GM18907 (cell line): Measurements from ENCODE around the gene LYPD6.

Experiments
- ATAC-seq: cut with Tn5 transposase; IDR thresholded peaks from one replicate; pipeline ENCODE4 v1.9.1; 2021; ENCODE audit warnings: mild to moderate bottlenecking, moderate library complexity; ENCODE audit not compliant: unreplicated experiment

The LYPD6 gene

DNA sequence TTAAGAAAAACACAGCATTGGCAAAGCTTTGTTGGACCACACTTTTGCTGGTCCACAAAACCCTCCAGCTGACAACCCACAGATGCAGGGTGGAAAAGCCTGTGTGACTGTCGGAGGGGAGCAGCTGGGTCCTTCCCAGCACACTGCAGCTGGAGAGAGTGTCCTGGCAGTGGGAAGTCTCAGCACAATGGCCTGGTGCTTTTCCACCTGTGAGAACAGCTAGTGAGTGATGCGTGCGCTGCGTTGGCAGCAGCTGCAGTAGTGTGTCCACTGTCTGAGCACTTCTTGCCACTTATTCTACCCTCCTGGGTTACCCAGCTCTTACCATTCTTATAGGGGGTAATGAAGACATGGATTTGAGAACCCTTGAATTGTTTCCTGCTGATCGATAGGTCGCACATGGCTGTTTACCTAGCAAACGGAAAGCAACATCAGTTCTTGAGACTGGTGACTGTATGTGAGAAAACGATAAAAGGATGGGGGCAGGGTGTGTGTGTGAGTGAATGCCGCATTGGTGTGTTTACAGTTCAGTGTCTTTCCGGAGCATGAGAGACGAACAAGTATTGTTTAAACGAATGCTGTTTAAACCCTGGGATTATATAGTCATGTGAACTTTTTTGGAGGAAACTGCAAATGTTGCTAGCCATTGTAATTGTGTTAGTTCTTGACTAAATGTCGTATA is 69.7 kb downstream of the LYPD6 start:
- ATAC-seq: no peak

DNA sequence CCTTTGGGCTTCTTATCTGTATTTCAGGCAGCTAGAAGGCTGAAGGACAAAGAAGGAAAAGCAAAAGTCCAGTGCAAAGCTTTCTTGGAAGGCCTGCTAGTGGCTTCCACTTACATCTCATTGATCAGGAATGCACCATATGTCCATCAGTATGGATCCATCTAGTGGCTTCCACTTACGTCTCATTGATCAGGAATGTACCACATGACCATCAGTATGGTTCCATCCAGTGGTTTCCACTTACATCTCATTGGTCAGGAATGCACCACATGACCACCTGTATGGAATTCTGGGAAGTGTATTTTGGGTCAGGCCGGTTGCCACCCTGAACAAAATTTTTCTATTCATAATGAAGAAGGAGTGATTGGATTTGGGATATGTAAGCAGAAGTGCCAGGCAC is 70.6 kb downstream of the LYPD6 start:
- no peak for ATAC-seq

DNA sequence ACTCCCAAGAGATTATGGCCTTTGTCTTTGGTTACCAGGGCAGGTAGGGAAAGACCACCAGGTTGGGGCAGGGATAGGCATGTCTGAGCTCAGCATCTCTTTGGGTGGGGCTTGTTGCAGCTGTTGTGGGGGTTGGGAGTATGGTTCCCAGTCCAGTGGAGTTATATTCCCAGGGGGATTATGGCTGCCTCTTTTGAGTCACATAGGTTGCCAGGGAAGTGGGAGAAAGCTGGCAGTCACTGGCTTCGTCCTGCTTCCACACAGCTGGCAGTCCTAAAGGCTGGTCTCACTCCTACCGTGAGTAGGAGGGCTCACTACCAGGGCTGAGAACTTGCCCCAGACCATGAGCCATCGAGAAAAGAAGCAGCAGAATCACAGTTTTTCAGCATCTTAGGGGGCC is 79.1 kb downstream of the LYPD6 start:
- ATAC-seq: no peak

DNA sequence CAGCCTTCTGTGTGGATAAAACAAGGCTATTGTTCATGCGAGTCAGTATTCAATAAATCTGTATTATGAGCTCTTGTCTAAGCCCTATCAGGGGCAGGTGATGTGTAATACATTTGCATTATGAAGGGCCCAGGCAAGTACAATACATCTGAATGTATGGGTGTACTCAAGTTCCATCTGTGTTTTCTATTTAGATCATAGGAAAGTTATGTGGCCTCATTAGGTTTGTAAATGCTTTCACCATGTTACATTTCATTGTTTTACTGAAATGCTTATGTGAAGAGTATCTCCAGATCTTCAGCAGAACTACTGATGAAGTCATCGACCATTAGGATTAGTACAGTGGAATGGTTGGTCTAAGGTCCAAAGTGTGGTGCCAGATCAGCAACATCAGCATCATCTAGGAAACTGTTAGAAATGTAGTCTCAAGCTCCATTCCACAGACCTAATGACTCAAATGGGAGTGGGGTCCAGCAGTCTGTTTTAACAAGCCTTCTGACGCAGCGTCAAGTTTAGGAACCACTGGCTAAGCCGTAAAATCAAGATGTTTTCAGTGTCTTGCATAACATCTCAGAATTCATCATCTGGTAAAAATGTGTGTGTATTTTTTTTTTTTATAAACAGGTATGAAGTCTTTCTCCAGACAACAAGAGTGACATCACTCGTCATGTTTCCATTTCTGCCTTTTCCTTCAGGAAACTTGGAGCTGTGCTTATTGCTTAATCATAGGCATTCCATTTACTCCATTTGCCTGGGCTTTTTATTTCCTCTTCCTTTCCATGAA is 80.5 kb downstream of the LYPD6 start:
- ATAC-seq: no peak

DNA sequence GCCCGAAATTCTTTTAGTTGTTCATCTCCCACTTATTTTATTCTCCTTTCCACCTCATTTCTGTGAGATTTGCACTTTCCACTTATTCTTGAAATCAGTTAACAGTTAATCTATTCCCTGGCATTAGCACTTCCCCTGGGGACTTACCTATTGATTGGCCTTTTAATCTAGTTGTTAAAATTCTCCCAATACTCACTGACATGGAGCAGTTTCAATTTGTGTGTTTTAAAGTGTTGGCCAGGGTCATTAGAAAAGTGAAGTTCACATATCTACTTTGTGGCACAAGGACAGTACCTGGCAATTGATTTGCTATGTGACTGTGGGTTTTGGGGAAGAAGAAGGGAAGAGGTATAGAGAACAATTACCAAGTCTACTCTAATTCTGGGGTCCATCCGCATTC is 83.1 kb downstream of the LYPD6 start:
- no peak for ATAC-seq

DNA sequence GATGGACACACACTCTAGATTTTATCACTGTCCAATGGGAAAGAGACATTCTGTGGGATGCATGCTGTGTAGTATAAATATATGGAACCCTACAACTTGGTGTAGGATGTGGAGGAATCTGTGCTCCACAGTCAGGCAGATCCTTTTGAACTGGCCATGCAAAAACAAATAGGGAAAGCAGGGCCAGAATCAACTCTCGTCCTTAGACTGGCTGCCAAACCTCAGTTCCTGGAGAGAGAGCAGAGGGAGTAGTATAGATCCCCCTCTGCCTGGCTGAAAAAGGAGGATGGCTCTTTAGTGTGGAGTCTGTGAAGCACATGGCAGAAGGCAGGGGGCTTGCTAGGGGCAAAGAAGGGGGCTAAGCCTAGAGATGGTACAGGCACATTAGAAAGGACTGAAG is 84.7 kb downstream of the LYPD6 start:
- ATAC-seq: no peak

DNA sequence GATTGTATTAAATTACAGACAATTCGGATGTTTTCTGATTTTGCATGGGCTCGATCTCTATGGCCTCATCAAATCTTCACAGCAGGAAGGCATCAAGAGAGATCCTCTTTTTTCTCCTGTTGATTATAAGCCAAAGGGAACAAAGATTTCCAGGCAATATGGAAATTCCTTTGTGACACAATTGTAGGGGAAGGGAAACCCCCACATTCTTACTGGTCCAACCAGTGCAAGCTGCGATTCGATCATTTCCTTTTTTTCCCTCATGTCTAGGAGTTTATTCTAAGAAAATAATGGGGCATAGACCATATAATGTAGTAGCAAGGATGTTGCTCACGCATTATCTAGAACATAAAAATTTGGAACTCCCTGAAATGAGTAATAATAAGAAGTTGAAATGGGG is 87.7 kb downstream of the LYPD6 start:
- no peak for ATAC-seq

DNA sequence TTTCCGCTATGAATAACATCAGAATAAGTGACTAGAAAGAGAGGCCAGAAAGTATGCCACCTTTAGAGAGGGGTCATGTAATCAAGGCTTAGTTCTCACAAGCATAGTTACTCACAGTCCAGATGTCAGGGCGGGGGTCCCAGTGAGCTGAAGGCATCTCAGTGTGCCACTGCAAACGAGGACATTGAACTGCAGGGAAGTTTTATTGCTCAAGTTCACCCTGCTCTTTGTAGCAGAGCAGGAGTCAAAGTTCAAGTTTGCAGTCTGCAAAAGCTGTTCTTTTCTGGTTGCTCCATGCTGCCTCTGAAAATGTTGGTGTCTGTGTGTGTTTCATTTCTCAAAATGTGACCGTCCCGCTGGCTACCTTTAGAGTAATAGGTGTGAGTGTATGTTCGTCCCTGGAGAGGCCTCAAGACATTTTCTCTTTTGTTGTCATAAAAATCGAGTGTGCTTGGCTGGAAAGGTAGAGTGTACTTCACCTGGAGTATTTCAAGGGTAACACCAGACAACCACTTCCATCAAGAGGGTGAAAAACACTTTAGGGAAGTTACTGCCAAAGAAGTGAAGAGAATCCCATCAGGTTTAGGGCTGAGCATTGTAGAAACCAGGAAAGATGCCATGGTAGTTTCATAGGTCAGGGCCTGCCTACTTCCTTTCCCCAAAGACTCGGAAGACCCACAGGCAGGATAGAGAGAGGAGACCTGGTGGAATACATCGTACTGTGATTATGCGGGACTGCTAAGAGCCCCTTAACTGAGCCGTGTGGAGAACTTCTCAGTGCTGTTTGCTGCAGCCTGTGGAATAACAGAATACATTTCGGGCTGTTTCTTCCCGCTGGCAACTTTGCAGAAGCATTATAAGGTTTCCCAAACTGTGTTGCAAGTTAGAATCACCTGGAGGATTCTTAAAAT is 89.9 kb downstream of the LYPD6 start:
- ATAC-seq: no peak

DNA sequence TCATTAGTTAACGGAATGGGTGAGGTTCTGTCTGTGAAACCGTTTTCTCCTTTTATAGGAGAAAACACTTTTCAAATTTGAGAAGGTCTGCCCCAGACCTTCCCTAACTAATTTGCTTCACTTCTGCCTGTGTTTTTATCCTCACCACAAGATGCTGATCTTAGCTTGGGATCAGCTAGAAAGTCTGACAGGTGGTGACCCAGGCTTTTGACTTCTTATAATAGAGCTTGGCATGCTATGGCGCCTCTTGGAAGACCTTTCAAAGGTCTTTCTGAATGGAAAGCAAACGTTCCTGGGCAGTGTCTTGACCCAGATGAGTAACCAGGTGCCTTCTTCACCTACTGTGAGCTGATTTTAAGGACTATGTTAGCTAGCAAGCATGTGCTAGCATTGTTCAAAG is 91.4 kb downstream of the LYPD6 start:
- ATAC-seq: no peak

DNA sequence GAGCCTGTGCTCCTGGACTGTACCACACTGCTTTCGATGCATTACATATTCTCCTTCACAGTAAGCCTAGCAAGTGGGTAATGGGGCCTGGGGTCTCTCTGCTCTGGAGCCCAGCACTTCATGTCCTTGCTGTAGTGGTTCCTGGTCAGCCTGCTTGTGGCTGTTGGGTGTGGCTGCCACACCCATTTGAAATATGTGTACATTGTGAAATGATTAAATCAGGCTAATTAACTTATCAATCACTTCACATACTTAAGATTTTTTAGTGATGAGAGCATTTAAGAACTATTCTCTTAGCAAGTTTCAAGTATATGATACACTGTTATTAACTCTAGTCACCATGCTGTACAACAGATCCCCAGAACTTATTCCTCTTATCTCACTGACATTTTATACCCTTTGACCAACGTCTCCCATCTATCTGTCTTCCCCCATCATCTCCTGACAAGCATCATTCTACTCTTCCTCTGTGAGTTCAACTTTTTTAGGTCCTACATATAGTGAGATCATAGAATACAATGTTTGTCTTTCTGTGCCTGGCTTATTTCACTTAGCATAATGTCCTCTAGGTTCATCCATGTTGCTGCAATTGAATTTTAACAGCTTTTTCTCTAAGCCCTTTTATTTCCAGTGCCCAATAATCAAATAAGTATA is 92.1 kb downstream of the LYPD6 start:
- no peak for ATAC-seq

DNA sequence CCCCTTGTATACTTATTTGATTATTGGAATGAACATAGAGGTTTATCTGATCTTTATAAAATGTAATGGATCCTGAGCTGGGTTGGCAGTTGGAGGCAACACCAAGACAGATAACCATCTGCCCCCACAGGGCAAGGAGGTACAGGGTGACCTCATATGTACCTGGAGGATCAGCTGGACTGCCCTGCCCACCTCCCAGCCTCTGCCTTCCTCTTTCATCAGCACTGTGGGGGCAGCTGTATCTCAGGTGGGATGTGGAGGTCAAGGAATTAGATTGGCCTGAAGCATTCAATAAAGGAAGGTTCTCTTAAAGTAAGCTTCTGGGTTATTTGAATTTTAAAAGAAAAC is 92.6 kb downstream of the LYPD6 start:
- no peak for ATAC-seq

DNA sequence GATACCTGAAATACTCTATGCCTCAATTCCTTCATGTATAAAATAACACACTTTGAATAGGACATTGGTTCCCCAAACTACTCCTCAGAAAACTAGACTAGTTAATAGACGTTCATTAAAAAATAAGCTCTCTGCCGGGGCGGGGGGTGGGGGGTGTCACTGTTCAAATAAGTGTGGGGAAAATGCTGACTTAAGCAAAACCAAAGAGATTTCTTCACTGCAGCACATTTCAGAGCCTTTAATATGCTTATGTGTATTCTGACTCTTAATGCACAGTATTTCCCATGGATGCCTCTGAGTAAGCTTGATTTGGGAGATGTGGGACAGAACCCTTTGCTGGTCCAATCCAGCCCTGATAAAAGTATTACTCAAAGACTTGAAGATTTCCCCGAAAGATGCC is 93.2 kb downstream of the LYPD6 start:
- no peak for ATAC-seq

DNA sequence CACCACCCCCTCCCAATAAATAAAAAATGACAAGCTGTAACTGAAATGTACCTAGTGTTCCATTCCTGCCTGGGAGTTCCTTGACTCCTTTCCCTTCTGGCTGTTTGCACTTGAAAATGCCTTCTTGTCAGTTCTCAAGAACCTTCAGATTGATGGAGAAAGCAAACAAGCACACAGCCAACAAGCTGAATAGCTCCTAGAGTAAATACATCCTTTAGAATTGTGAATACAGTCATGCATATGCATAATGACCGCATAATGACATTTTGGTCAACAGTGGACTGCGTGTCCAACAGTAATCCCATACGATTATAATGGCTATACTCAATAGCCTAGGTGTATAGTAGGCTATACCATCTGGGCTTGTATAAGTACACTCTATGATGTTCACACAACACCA is 97.0 kb downstream of the LYPD6 start:
- no peak for ATAC-seq

DNA sequence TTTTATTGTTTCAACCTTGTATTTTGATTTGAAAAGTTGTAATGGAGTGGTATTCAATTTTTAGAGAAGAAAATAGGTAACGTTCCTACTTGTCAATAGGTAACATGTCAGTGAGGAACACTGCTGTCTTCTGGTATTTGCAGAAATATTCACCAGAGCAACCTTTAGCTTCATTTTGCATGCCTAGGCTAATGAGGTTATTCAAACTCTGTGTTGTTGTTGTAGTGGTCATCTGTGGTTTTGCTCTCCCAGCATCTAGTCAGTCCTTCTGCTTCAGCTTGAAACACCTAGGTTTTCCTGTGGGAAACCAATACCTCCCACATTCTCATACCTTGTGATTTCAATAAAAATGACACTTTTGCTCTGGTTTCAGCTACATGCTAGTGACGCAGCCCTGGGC is 98.4 kb downstream of the LYPD6 start:
- no peak for ATAC-seq

DNA sequence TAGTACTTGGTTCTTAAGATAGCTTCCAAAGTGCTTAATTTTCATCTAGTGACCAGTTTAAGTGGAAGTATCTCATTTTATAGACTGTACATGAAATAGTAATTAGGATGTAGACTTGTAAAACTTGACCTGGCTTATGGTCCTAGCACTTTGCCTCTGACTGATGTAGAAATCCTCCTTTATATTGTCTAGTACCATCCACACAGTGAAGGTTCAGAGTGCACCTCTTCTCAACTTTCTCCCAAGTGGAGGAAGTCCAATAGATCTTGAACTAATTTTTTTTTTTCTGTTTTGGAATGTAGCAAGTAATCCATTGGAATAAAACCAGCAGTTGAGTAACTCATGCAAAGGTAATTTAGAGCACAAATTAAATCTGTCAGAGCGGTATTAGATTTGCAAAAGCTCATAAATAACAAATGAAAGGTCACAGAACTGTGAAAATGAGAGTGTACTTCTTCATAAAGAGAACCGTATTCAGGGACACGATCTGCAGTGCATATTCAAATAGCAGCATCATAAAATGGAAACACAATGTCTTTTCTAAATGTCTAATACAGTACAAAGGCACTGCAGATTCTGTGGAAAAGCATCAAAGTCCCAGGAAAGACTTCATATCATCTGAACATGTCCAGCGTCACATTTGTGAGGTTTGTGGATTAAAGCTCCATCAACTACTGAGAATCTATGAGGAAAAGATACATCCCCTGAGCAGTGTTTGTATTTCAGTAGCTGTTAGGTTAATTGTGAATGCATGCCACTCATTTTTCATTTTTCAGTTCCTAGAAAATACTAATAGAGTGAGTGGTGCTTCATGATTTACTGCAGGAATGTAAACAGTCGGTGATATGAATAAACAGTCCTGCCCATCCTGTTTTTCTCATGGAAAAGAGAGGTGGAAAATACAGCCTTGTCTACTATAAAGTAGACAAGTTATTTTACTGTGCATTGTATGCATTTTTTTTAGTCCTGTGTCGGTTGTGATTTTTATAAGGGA is 100.7 kb downstream of the LYPD6 start:
- ATAC-seq: no peak

DNA sequence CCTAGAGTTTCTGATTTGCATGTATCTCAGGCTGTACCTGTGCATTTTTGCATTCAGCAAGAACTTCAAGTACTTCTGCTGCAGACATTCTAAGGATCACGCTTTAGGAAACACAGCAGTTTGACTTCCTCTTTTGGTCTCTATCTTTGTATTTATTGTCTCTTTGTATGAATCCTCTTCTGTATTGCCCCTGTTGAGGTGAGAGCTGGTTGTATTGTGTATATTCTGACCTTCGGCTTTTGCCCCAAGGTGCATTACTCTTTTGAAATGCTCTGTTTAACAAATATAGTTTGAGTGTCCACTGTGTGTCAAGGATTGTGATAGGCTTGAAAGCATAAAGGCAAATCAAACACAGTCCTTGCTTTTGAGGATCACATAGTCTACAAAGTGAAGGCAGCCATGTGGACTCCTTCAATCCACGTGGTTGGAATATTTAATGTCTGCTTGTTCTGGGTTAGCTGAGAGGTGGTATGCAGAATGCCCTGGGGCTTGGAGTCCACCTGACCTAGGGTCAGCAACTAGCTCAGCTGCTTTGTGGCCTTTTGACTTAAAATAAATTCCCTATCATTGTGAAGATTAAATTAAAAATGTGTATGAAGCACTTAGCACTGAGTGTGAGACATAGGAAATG is 108.1 kb downstream of the LYPD6 start:
- ATAC-seq: no peak

DNA sequence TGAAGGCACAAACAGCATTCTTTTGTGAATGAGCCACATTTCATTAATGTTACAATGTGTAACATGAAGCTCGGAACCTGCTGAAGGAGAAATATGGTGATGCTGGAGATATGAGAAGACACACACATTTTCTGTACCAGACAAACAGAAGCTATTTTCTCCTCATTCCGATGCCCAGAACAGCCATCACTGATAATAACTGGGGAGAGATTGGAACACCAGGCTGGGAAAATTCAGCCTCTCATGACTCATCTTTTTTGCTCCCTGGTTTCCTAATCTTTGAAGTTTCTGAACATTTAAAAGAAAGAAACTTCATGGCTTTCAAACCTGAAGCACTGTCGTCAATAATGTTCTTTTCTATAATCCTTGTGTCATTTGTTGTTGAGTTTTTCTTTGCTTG is 110.9 kb downstream of the LYPD6 start:
- no peak for ATAC-seq

DNA sequence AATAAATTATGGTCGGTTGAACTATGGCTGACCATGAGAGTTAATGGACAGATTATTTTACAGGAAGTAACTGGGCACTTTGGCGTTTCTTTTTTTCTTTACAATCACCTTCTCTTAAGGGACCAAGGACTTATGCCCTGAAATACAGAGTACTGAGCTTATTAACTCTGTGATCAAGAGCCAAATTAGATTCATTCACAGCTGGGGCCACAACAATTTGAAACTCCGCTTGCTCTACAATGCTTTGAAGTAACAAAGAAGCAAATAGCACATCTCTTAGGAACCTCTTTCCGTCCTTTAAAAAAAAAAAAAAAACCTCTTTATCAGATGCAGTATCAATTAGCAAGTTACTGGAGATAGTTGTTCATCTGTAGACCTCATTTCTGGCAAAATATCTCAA is 112.0 kb downstream of the LYPD6 start:
- ATAC-seq: no peak

DNA sequence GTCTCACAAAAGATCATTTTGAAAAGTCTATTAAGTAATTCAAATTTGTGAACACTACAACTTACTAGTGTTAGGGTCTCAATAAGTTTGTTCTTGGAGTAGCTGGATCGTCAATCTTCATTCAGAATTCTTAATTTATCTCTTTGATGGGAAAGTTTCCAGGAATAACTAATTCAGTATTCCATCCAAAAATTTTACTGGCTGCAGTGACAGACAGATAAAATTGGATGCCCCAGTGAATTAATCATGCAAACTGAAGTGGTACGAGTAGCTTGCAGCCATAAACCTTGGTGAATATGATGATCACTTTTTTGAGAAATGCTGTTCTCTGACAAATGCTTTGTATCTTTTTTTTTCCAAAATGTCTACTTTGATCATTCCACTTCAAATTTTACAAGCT is 112.8 kb downstream of the LYPD6 start:
- ATAC-seq: no peak

DNA sequence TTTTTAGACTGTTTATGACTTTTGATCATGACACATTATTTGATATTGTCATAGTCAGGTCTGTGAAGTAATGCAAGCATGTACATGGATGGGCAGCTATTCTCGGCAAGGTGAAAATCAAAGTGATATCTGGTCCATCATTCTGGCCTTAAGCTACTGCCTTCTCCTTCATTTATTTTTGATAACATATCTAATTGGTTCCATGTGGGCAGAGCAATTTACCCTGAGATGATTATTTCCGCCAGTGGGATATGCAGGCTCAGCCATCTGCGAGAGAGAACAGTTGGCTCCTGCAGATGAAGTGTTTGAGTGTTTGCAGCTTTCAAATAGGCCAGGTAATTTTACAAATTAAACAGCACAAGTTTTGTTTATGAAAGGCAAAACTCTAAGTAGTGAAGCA is 116.4 kb downstream of the LYPD6 start:
- no peak for ATAC-seq
